ENCODE results near the gene PLEKHG3. TPM values are rescaled to one million over a fixed set of nuclear protein-coding genes. Genes with fewer than 3 reads are reported as not detected.

PLEKHG3 gene
- total RNA-seq, 1 donor from 2014 or later, result 10.1 TPM

GRCh38 chr14:64711039-64711438, 6.8 kb downstream of the PLEKHG3 start:
- H3K4me3 Mint-ChIP-seq (ENCODE audit: unreplicated experiment), result no peak overlapping the region
- TF ChIP-seq CTCF (IDR thresholded peaks at IDR 0.05; ENCODE audit: partially characterized antibody, unreplicated experiment), result no peak
- H3K36me3 Mint-ChIP-seq (ENCODE audit: unreplicated experiment), result peaks cover 27% of the 10 kb centered on the region
- H3K27ac Mint-ChIP-seq (ENCODE audit: unreplicated experiment), result no peak overlapping the region
- peaks cover 13% of the 10 kb centered on the region for H3K4me1 Mint-ChIP-seq (ENCODE audit: low read depth, unreplicated experiment)
- H3K27me3 Mint-ChIP-seq (ENCODE audit: unreplicated experiment), result peaks cover 6% of the 10 kb centered on the region
- no peak for DNase-seq
- peaks cover 5% of the 10 kb centered on the region for H3K9me3 Mint-ChIP-seq (ENCODE audit: unreplicated experiment)

- Mint-ChIP-seq H3K4me1 (ENCODE audit: low read depth, unreplicated experiment) (peaks cover 29% of the 10 kb centered on the region), H3K36me3 (ENCODE audit: unreplicated experiment) (peaks cover 27% of the 10 kb centered on the region), H3K9me3 (ENCODE audit: unreplicated experiment) (peaks cover 10% of the 10 kb centered on the region), H3K27ac (ENCODE audit: unreplicated experiment) (no peak overlapping the region), H3K27me3 (ENCODE audit: unreplicated experiment) (peaks cover 16% of the 10 kb centered on the region), H3K4me3 (ENCODE audit: unreplicated experiment) (no peak overlapping the region)
- no peak for TF ChIP-seq CTCF (IDR thresholded peaks at IDR 0.05; ENCODE audit: partially characterized antibody, unreplicated experiment)
- no peak for DNase-seq
Measured at GRCh38 chr14:64713677-64714076, 9.5 kb downstream of the PLEKHG3 start.

- no peak for DNase-seq
- Mint-ChIP-seq H3K4me1 (ENCODE audit: low read depth, unreplicated experiment) (peaks cover 27% of the 10 kb centered on the region), H3K4me3 (ENCODE audit: unreplicated experiment) (no peak overlapping the region), H3K27me3 (ENCODE audit: unreplicated experiment) (peaks cover 20% of the 10 kb centered on the region), H3K9me3 (ENCODE audit: unreplicated experiment) (peaks cover 10% of the 10 kb centered on the region), H3K36me3 (ENCODE audit: unreplicated experiment) (peaks cover 24% of the 10 kb centered on the region), H3K27ac (ENCODE audit: unreplicated experiment) (no peak overlapping the region)
- no peak for TF ChIP-seq CTCF (IDR thresholded peaks at IDR 0.05; ENCODE audit: partially characterized antibody, unreplicated experiment)
Measured at GRCh38 chr14:64714432-64715025, 10.3 kb downstream of the PLEKHG3 start.

GRCh38 chr14:64715146-64715627, 11.0 kb downstream of the PLEKHG3 start:
- no peak for TF ChIP-seq CTCF (IDR thresholded peaks at IDR 0.05; ENCODE audit: partially characterized antibody, unreplicated experiment)
- H3K36me3 Mint-ChIP-seq (ENCODE audit: unreplicated experiment), result peaks cover 23% of the 10 kb centered on the region
- peaks cover 25% of the 10 kb centered on the region for H3K27me3 Mint-ChIP-seq (ENCODE audit: unreplicated experiment)
- no peak overlapping the region for H3K4me3 Mint-ChIP-seq (ENCODE audit: unreplicated experiment)
- H3K9me3 Mint-ChIP-seq (ENCODE audit: unreplicated experiment), result peaks cover 10% of the 10 kb centered on the region
- no peak for DNase-seq
- peaks cover 27% of the 10 kb centered on the region for H3K4me1 Mint-ChIP-seq (ENCODE audit: low read depth, unreplicated experiment)
- H3K27ac Mint-ChIP-seq (ENCODE audit: unreplicated experiment), result no peak overlapping the region

GRCh38 chr14:64715628-64716412, 11.6 kb downstream of the PLEKHG3 start:
- no peak for TF ChIP-seq CTCF (IDR thresholded peaks at IDR 0.05; ENCODE audit: partially characterized antibody, unreplicated experiment)
- Mint-ChIP-seq H3K9me3 (ENCODE audit: unreplicated experiment) (peaks cover 10% of the 10 kb centered on the region), H3K4me3 (ENCODE audit: unreplicated experiment) (peak overlapping the region; percentile 66), H3K4me1 (ENCODE audit: low read depth, unreplicated experiment) (peaks cover 27% of the 10 kb centered on the region), H3K36me3 (ENCODE audit: unreplicated experiment) (peaks cover 23% of the 10 kb centered on the region), H3K27ac (ENCODE audit: unreplicated experiment) (peak overlapping the region; percentile 25), H3K27me3 (ENCODE audit: unreplicated experiment) (peaks cover 26% of the 10 kb centered on the region)
- DNase-seq, result no peak
